NCI-H1694 (cell line): ENCODE data around the gene TFF1.

ENCODE experiments used
- DNase-seq: peaks from one replicate; lab custom pipeline; 2025; lab: John Stamatoyannopoulos, UW

TFF1 gene

GRCh38 chr21:42343556-42343955 is 22.8 kb downstream of the TFF1 start:
- no peak for DNase-seq

- DNase-seq = no peak
Measured at GRCh38 chr21:42343101-42343500, 23.2 kb downstream of the TFF1 start.

GRCh38 chr21:42341776-42342542 is 24.4 kb downstream of the TFF1 start:
- DNase-seq = no peak

GRCh38 chr21:42340187-42341050 is 25.9 kb downstream of the TFF1 start:
- DNase-seq = no peak

GRCh38 chr21:42338729-42339715 is 27.3 kb downstream of the TFF1 start:
- no peak for DNase-seq

- DNase-seq = peak; percentile 88
Measured at GRCh38 chr21:42337830-42338728, 28.3 kb downstream of the TFF1 start.

GRCh38 chr21:42337276-42337675 is 29.1 kb downstream of the TFF1 start:
- DNase-seq = no peak

GRCh38 chr21:42336054-42336453 is 30.3 kb downstream of the TFF1 start:
- DNase-seq = no peak

- no peak for DNase-seq
Measured at GRCh38 chr21:42332557-42333317, 33.6 kb downstream of the TFF1 start.

GRCh38 chr21:42331660-42332059 is 34.7 kb downstream of the TFF1 start:
- DNase-seq = no peak

- no peak for DNase-seq
Measured at GRCh38 chr21:42330380-42331371, 35.7 kb downstream of the TFF1 start.

- no peak for DNase-seq
Measured at GRCh38 chr21:42324896-42325295, 41.4 kb downstream of the TFF1 start.

- no peak for DNase-seq
Measured at GRCh38 chr21:42321845-42322244, 44.5 kb downstream of the TFF1 start.

- DNase-seq = no peak
Measured at GRCh38 chr21:42321231-42321630, 45.1 kb downstream of the TFF1 start.

GRCh38 chr21:42320791-42321190 is 45.5 kb downstream of the TFF1 start:
- DNase-seq = no peak

- DNase-seq = no peak
Measured at GRCh38 chr21:42319851-42320572, 46.3 kb downstream of the TFF1 start.

GRCh38 chr21:42319376-42319775 is 47.0 kb downstream of the TFF1 start:
- no peak for DNase-seq
